IMR-90 (cell line): ENCODE data around the gene PLCB4. TPM values are rescaled to one million over a fixed set of nuclear protein-coding genes. Genes with fewer than 3 reads are reported as not detected.
A peak's percentile ranks its signal among the peaks of the same experiment; 100 is the strongest.

Experiments used
- ATAC-seq: fragments of 200-7000 bp; cut with Tn5 transposase; 2 replicates; pipeline ENCODE4 v1.9.1; 2020; ENCODE audit warnings: low read depth, mild to moderate bottlenecking, moderate library complexity
- BruUV-seq: library from RNA; stranded (reverse); fragments of 400-500 nt; replicated peaks from 2 replicates; lab custom pipeline; 2021; lab: Mats Ljungman, UMichigan
- CTCF ChIA-PET: fragments of 300-600 bp; formaldehyde crosslinking; extraction: SDS; loops from one replicate; lab custom pipeline; 2021; ENCODE audit warnings: antibody characterized with exemption; lab: Yijun Ruan, JAX
- POLR2A ChIA-PET: fragments of 300-600 bp; sonication (Branson Sonifier 250); formaldehyde crosslinking; loops from one replicate; lab custom pipeline; 2022; ENCODE audit warnings: antibody characterized with exemption; ENCODE audit not compliant: unreplicated experiment; lab: Charles Lee
- DNase-seq: peaks from one replicate; pipeline ENCODE4 v3.0.0; 2013
- H2AFZ ChIP-seq: replicated peaks from 2 replicates; pipeline ENCODE3; 2013; ENCODE audit warnings: low read length, mild to moderate bottlenecking; ENCODE audit not compliant: poor library complexity
- H2AK5ac ChIP-seq: 2 replicates; pipeline ENCODE4 v1.6.1; 2013; ENCODE audit warnings: low read depth, low read length, inconsistent platforms
- H2AK9ac ChIP-seq: replicated peaks from 2 replicates; pipeline ENCODE3; 2013; ENCODE audit warnings: mild to moderate bottlenecking, low read depth, low read length, moderate library complexity; ENCODE audit not compliant: poor library complexity
- H2BK120ac ChIP-seq: 2 replicates; pipeline ENCODE4 v1.6.1; 2013; ENCODE audit warnings: low read depth, low read length, inconsistent platforms
- H2BK15ac ChIP-seq: 3 replicates; pipeline ENCODE4 v1.6.1; 2013; ENCODE audit warnings: low read depth, low read length, inconsistent platforms
- H2BK20ac ChIP-seq: 2 replicates; pipeline ENCODE4 v1.6.1; 2013; ENCODE audit warnings: low read depth, mild to moderate bottlenecking, inconsistent platforms, low read length, moderate library complexity
- H2BK5ac ChIP-seq: 2 replicates; pipeline ENCODE4 v1.6.1; 2013; ENCODE audit warnings: mild to moderate bottlenecking, low read depth, low read length, inconsistent platforms; ENCODE audit not compliant: poor library complexity, severe bottlenecking
- H3K14ac ChIP-seq: replicated peaks from 2 replicates; pipeline ENCODE4 v1.6.1; 2013; ENCODE audit warnings: low read depth, low read length, inconsistent platforms
- H3K18ac ChIP-seq: 2 replicates; pipeline ENCODE4 v1.6.1; 2013; ENCODE audit warnings: low read depth, low read length, control low read depth
- H3K23ac ChIP-seq: 2 replicates; pipeline ENCODE4 v1.6.1; 2013; ENCODE audit warnings: low read depth, low read length, inconsistent platforms
- H3K27ac ChIP-seq: 2 replicates; pipeline ENCODE4 v1.5.1; 2013; ENCODE audit warnings: mild to moderate bottlenecking, control low read depth, low read length; ENCODE audit not compliant: insufficient read depth
- H3K27me3 ChIP-seq: 2 replicates; pipeline ENCODE4 v1.6.1; 2013; ENCODE audit warnings: low read length; ENCODE audit not compliant: control insufficient read depth, insufficient read depth
- H3K36me3 ChIP-seq: 2 replicates; pipeline ENCODE4 v1.6.1; 2013; ENCODE audit warnings: low read length, mixed read lengths; ENCODE audit not compliant: control insufficient read depth, insufficient read depth
- H3K4ac ChIP-seq: 2 replicates; pipeline ENCODE4 v1.6.1; 2013; ENCODE audit warnings: low read depth, low read length, inconsistent platforms
- H3K4me1 ChIP-seq: 2 replicates; pipeline ENCODE4 v1.6.1; 2013; ENCODE audit warnings: low read length, mixed read lengths; ENCODE audit not compliant: control insufficient read depth, insufficient read depth
- H3K4me2 ChIP-seq: 2 replicates; pipeline ENCODE4 v1.6.1; 2013; ENCODE audit warnings: low read depth, mild to moderate bottlenecking, control low read depth, low read length, moderate library complexity
- H3K4me3 ChIP-seq: 2 replicates; pipeline ENCODE4 v1.5.1; 2013; ENCODE audit warnings: low read depth, mild to moderate bottlenecking, control low read depth, low read length, moderate library complexity; ENCODE audit not compliant: insufficient read depth
- H3K56ac ChIP-seq: 2 replicates; pipeline ENCODE4 v1.6.1; 2013; ENCODE audit warnings: low read length, inconsistent platforms; ENCODE audit not compliant: insufficient read depth; ENCODE audit errors: extremely low read depth
- H3K79me1 ChIP-seq, 2 experiments: 2 replicates each; pipeline ENCODE4 v1.6.1; 2013; ENCODE audit warnings: low read length in 2 of 2, inconsistent platforms in 1 of 2, low read depth in 1 of 2
- H3K9ac ChIP-seq: 2 replicates; pipeline ENCODE4 v1.6.1; 2013; ENCODE audit warnings: low read depth, low read length, control low read depth
- H3K9me1 ChIP-seq: 2 replicates; pipeline ENCODE4 v1.6.1; 2013; ENCODE audit warnings: low read length, inconsistent platforms; ENCODE audit not compliant: insufficient read depth
- H3K9me3 ChIP-seq: 2 replicates; pipeline ENCODE4 v1.6.1; 2013; ENCODE audit warnings: low read length; ENCODE audit not compliant: control insufficient read depth, insufficient read depth
- H4K20me1 ChIP-seq: 2 replicates; pipeline ENCODE4 v1.6.1; 2013; ENCODE audit warnings: low read length, inconsistent platforms; ENCODE audit not compliant: insufficient read depth
- H4K5ac ChIP-seq: 2 replicates; pipeline ENCODE4 v1.6.1; 2013; ENCODE audit warnings: mild to moderate bottlenecking, low read depth, low read length, control low read depth
- H4K8ac ChIP-seq, 2 experiments: 2 replicates each; pipeline ENCODE4 v1.6.1; 2013; ENCODE audit warnings: low read depth in 2 of 2, low read length in 2 of 2, control low read depth in 1 of 2, inconsistent platforms in 1 of 2
- H4K91ac ChIP-seq: 2 replicates; pipeline ENCODE4 v1.6.1; 2013; ENCODE audit warnings: low read depth, low read length, inconsistent platforms; ENCODE audit not compliant: insufficient read depth
- BHLHE40 ChIP-seq: fragments of 150-350 bp; IDR thresholded peaks from 2 replicates; pipeline ENCODE4 v1.6.1; 2016; ENCODE audit warnings: mild to moderate bottlenecking, low read depth, low read length
- CEBPB ChIP-seq: IDR thresholded peaks from 2 replicates; pipeline ENCODE4 v1.6.1; 2012; ENCODE audit warnings: low read depth, low read length, improper control_type of control experiment
- FOS ChIP-seq: fragments of 150-350 bp; IDR thresholded peaks from 2 replicates; pipeline ENCODE4 v1.6.1; 2016; ENCODE audit warnings: low read depth, low read length
- MAZ ChIP-seq: IDR thresholded peaks from 2 replicates; pipeline ENCODE4 v1.6.1; 2012; ENCODE audit warnings: low read depth, mild to moderate bottlenecking, low read length, improper control_type of control experiment, moderate library complexity, borderline replicate concordance
- MXI1 ChIP-seq: IDR thresholded peaks from 2 replicates; pipeline ENCODE4 v1.6.1; 2012; ENCODE audit warnings: low read depth, mild to moderate bottlenecking, low read length, moderate library complexity, borderline replicate concordance
- RAD21 ChIP-seq: IDR thresholded peaks from 2 replicates; pipeline ENCODE4 v1.6.1; 2012; ENCODE audit warnings: low read length, improper control_type of control experiment
- SMC3 ChIP-seq: fragments of 150-350 bp; IDR thresholded peaks from 2 replicates; pipeline ENCODE4 v1.6.1; 2016; ENCODE audit warnings: low read depth, mild to moderate bottlenecking, antibody characterized with exemption, low read length, moderate library complexity
- WGBS, 2 experiments: methylation state at CpG; one replicate each; pipeline versions ENCODE4 v1.1.5 to v1.1.7; 2013; ENCODE audit warnings: missing lambda C conversion rate in 2 of 2; ENCODE audit not compliant: insufficient read length in 1 of 2; ENCODE audit errors: extremely low coverage in 2 of 2; 5-methylcytosine and 5-hydroxymethylcytosine counted together
- dilution Hi-C: fragments of 300-500 bp; cut with HindIII; formaldehyde crosslinking; loops from one replicate; pipeline ENCODE4 v1.14.3; 2018; ENCODE audit warnings: low sequenced_read_pairs; ENCODE audit not compliant: unreplicated experiment
- in situ Hi-C: fragments of 300-500 bp; cut with MboI; formaldehyde crosslinking; loops from 3 replicates; pipeline ENCODE4 v1.14.3; 2019; ENCODE audit warnings: low sequenced_read_pairs, inconsistent platforms, mixed read lengths
- intact Hi-C: fragments of 100-400 bp; cut with micrococcal nuclease; formaldehyde crosslinking; loops from 2 replicates; pipeline ENCODE4 v1.10.0; 2022
- polyA plus RNA-seq, 3 experiments: library from polyadenylated mRNA; depleted of rRNA; stranded (reverse); fragments of >200 nt; gene quantifications; 2 replicates each; pipeline ENCODE4 v1.2.3, GENCODE V29; 2012; ENCODE audit warnings: low replicate concordance in 1 of 3
- total RNA-seq: library from RNA; depleted of rRNA; stranded (reverse); fragments of >200 nt; gene quantifications from 2 replicates; pipeline ENCODE4 v1.2.3, GENCODE V29; 2012

Gene PLCB4
- total and polyA plus RNA-seq, 2 of the 4 experiments (the other 2 are of a cell fraction) = 12.5 to 24.0 TPM

DNA sequence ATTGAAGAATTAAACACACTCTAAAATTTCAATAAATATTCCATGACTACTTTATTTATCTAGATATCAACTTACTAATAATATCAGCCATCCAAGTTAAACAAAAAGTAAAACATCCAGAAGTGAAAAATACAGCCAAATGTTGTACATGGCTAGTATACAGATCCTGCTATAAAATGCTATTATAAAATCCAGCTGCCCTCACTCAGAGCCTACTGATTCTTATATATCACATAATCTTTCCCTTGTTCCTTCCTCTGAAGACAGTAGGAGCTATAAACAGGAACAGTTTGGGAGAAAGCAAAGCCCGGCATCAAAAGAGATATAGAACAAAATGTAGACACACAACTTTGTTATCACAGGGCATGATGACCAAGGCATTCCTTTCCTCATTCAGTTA, 212.9 kb downstream of the PLCB4 start:
- Histone ChIP-seq H3K9ac (no peak overlapping the region), H2BK5ac (no peak overlapping the region), H3K4ac (no peak overlapping the region), H3K79me1 (peaks cover 38 to 50% of the 10 kb centered on the region in 2 experiments), H2AFZ (no peak overlapping the region), H2BK120ac (no peak overlapping the region), H2AK9ac (no peak overlapping the region), H2BK20ac (no peak overlapping the region), H2BK15ac (no peak overlapping the region), H3K4me1 (no peaks in the 10 kb centered on the region; the same call in none of the 2 replicates), H4K20me1 (0 out of 2 replicates have a peak, but pooled peaks cover 7% of the 10 kb centered on the region), H3K14ac (no peak overlapping the region), H3K56ac (no peak overlapping the region), H4K5ac (no peak overlapping the region), H3K4me3 (no peak overlapping the region), H4K8ac (no peak overlapping the region), H2AK5ac (no peak overlapping the region), H3K36me3 (no peaks in the 10 kb centered on the region), H3K9me3 (no peaks in the 10 kb centered on the region), H3K23ac (no peak overlapping the region), H3K4me2 (peak overlapping the region; percentile 36; the same call in 1 of the 2 replicates), H3K9me1 (no peaks in the 10 kb centered on the region), H3K27me3 (no peaks in the 10 kb centered on the region), H3K18ac (no peak overlapping the region), H4K91ac (no peak overlapping the region), H3K27ac (no peak overlapping the region)
- no TSS peak for BruUV-seq
- TF ChIP-seq SMC3 = no peak
- TF ChIP-seq MXI1 = no peak
- TF ChIP-seq FOS = no peak
- TF ChIP-seq BHLHE40 = no peak
- TF ChIP-seq MAZ = no peak
- no peak for TF ChIP-seq RAD21
- TF ChIP-seq CEBPB = no peak
- ChIA-PET POLR2A (no interaction called here), CTCF (no interaction called here)
- no peak for DNase-seq
- WGBS, 2 experiments = no CpG with 5 or more reads among the region's 1 CpG
- in situ Hi-C loops (no loop called here), intact Hi-C loops (no loop called here), dilution Hi-C loops (no loop called here)
- peak; percentile 37; the same call in 1 of the 2 replicates for ATAC-seq
